GM12878 (cell line): Measurements from ENCODE around the gene FGD3. TPM values are rescaled to one million over a fixed set of nuclear protein-coding genes. Genes with fewer than 3 reads are reported as not detected.

Experiments
- ESRRA ChIP-seq: IDR thresholded peaks from 2 replicates; pipeline ENCODE4 v1.6.1; 2012; ENCODE audit warnings: mild to moderate bottlenecking, low read length, improper control_type of control experiment
- FOS ChIP-seq: IDR thresholded peaks from 3 replicates; pipeline ENCODE4 v1.6.1; 2011; ENCODE audit warnings: borderline replicate concordance; ENCODE audit not compliant: insufficient read length; ENCODE audit errors: extremely low read depth
- JUNB ChIP-seq: IDR thresholded peaks from 2 replicates; pipeline ENCODE4 v1.6.1; 2016; ENCODE audit warnings: antibody characterized with exemption, mild to moderate bottlenecking
- KLF5 ChIP-seq: fragments of 450-650 bp; IDR thresholded peaks from 2 replicates; pipeline ENCODE4 v1.6.1; 2014; ENCODE audit warnings: mild to moderate bottlenecking; ENCODE audit not compliant: partially characterized antibody
- POLR2AphosphoS5 ChIP-seq: IDR thresholded peaks from 2 replicates; pipeline ENCODE4 v1.6.1; 2011; ENCODE audit warnings: mild to moderate bottlenecking, low read length, inconsistent platforms
- SMARCA5 ChIP-seq: fragments of 450-650 bp; IDR thresholded peaks from 2 replicates; pipeline ENCODE4 v1.6.1; 2017; ENCODE audit warnings: mild to moderate bottlenecking
- TCF3 ChIP-seq: IDR thresholded peaks from 2 replicates; pipeline ENCODE4 v1.6.1; 2012; ENCODE audit warnings: low read depth, mild to moderate bottlenecking, low read length, borderline replicate concordance; ENCODE audit not compliant: insufficient read depth
- ZNF622 ChIP-seq: fragments of 450-650 bp; IDR thresholded peaks from 2 replicates; pipeline ENCODE4 v1.6.1; 2017; ENCODE audit warnings: mild to moderate bottlenecking, inconsistent platforms
- polyA plus RNA-seq, 11 experiments: library from polyadenylated mRNA; depleted of rRNA in 4 of 11; unstranded in 6 of 11; stranded (reverse) in 5 of 11; fragments of >200 nt; fragmentation: Nextera tagmentation in 4 of 11; fragmentation: Illumina TruSeq in 1 of 11; extraction: Ambion mirVana in 4 of 11; extraction: Trizol in 1 of 11; gene quantifications; 1 replicate in 1 of 11; 2 replicates in 10 of 11; pipeline versions ENCODE4 v1.2.1 to v1.2.3, GENCODE V29; 2011 to 2016; ENCODE audit warnings: inconsistent platforms in 2 of 11, missing spikeins in 2 of 11, low read depth in 1 of 11
- total RNA-seq, 4 experiments: library from RNA; depleted of rRNA in 3 of 4; stranded (reverse); fragments of >200 nt in 3 of 4; fragmentation: Illumina TruSeq in 1 of 4; extraction: Trizol in 1 of 4; gene quantifications; 2 replicates each; pipeline versions ENCODE4 v1.2.1 to v1.2.3, GENCODE V29; 2013 to 2021
- TF ChIP-seq, protein P1 (sequence below): fragments of 450-650 bp; IDR thresholded peaks from 2 replicates; pipeline ENCODE4 v1.6.1; 2017; ENCODE audit warnings: mild to moderate bottlenecking, moderate library complexity
- TF ChIP-seq, protein P2 (sequence below): fragments of 450-650 bp; IDR thresholded peaks from 2 replicates; pipeline ENCODE4 v1.6.1; 2018; ENCODE audit warnings: borderline replicate concordance, mild to moderate bottlenecking; ENCODE audit not compliant: partially characterized antibody
- TF ChIP-seq, protein P3 (sequence below): fragments of 150-350 bp; IDR thresholded peaks from 2 replicates; pipeline ENCODE4 v1.6.1; 2014; ENCODE audit warnings: mild to moderate bottlenecking, low read depth, low read length
- TF ChIP-seq, protein P4 (sequence below): IDR thresholded peaks from 2 replicates; pipeline ENCODE4 v1.6.1; 2012; ENCODE audit warnings: low read depth, low read length, improper control_type of control experiment

Gene FGD3
- total and polyA plus RNA-seq, 10 of the 15 experiments (the other 5 are each of a cell fraction or from before 2014, with no cell fraction given) = 0.26 to 18.1 (median 12.4) TPM

DNA sequence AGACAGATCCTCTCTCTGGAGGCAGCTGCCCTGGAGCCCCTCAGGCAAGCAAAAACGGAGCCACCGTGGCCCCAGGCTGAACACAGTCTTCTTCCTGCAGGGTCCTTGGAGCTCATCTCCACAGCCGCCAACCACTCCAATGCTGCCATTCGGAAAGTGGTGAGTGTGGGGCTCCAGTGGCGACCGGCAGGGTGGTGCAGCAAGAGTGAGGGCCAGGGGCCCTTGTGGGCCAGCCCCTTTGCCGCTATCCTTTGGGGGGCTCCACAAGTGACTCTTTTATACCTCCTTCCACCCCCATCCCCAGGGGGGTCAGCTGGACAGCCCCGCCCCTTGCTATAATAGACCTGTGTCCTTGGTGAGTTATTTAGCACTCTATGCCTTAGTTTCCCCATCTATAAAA is 63.8 kb downstream of the FGD3 start (continued):
- TF ChIP-seq, protein P1, sequence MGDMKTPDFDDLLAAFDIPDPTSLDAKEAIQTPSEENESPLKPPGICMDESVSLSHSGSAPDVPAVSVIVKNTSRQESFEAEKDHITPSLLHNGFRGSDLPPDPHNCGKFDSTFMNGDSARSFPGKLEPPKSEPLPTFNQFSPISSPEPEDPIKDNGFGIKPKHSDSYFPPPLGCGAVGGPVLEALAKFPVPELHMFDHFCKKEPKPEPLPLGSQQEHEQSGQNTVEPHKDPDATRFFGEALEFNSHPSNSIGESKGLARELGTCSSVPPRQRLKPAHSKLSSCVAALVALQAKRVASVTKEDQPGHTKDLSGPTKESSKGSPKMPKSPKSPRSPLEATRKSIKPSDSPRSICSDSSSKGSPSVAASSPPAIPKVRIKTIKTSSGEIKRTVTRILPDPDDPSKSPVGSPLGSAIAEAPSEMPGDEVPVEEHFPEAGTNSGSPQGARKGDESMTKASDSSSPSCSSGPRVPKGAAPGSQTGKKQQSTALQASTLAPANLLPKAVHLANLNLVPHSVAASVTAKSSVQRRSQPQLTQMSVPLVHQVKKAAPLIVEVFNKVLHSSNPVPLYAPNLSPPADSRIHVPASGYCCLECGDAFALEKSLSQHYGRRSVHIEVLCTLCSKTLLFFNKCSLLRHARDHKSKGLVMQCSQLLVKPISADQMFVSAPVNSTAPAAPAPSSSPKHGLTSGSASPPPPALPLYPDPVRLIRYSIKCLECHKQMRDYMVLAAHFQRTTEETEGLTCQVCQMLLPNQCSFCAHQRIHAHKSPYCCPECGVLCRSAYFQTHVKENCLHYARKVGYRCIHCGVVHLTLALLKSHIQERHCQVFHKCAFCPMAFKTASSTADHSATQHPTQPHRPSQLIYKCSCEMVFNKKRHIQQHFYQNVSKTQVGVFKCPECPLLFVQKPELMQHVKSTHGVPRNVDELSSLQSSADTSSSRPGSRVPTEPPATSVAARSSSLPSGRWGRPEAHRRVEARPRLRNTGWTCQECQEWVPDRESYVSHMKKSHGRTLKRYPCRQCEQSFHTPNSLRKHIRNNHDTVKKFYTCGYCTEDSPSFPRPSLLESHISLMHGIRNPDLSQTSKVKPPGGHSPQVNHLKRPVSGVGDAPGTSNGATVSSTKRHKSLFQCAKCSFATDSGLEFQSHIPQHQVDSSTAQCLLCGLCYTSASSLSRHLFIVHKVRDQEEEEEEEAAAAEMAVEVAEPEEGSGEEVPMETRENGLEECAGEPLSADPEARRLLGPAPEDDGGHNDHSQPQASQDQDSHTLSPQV = no peak
- no peak for TF ChIP-seq TCF3
- no peak for TF ChIP-seq ESRRA
- TF ChIP-seq, protein P2, sequence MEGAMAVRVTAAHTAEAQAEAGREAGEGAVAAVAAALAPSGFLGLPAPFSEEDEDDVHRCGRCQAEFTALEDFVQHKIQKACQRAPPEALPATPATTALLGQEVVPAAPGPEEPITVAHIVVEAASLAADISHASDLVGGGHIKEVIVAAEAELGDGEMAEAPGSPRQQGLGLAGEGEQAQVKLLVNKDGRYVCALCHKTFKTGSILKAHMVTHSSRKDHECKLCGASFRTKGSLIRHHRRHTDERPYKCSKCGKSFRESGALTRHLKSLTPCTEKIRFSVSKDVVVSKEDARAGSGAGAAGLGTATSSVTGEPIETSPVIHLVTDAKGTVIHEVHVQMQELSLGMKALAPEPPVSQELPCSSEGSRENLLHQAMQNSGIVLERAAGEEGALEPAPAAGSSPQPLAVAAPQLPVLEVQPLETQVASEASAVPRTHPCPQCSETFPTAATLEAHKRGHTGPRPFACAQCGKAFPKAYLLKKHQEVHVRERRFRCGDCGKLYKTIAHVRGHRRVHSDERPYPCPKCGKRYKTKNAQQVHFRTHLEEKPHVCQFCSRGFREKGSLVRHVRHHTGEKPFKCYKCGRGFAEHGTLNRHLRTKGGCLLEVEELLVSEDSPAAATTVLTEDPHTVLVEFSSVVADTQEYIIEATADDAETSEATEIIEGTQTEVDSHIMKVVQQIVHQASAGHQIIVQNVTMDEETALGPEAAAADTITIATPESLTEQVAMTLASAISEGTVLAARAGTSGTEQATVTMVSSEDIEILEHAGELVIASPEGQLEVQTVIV = no peak
- TF ChIP-seq FOS = no peak
- no peak for TF ChIP-seq SMARCA5
- no peak for TF ChIP-seq POLR2AphosphoS5
- TF ChIP-seq KLF5 = no peak
- TF ChIP-seq, protein P3, sequence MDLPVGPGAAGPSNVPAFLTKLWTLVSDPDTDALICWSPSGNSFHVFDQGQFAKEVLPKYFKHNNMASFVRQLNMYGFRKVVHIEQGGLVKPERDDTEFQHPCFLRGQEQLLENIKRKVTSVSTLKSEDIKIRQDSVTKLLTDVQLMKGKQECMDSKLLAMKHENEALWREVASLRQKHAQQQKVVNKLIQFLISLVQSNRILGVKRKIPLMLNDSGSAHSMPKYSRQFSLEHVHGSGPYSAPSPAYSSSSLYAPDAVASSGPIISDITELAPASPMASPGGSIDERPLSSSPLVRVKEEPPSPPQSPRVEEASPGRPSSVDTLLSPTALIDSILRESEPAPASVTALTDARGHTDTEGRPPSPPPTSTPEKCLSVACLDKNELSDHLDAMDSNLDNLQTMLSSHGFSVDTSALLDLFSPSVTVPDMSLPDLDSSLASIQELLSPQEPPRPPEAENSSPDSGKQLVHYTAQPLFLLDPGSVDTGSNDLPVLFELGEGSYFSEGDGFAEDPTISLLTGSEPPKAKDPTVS = no peak
- no peak for TF ChIP-seq ZNF622
- TF ChIP-seq JUNB = no peak
- TF ChIP-seq, protein P4, sequence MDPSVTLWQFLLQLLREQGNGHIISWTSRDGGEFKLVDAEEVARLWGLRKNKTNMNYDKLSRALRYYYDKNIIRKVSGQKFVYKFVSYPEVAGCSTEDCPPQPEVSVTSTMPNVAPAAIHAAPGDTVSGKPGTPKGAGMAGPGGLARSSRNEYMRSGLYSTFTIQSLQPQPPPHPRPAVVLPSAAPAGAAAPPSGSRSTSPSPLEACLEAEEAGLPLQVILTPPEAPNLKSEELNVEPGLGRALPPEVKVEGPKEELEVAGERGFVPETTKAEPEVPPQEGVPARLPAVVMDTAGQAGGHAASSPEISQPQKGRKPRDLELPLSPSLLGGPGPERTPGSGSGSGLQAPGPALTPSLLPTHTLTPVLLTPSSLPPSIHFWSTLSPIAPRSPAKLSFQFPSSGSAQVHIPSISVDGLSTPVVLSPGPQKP = no peak
